Measurements from ENCODE around the gene ITPKB. TPM values are rescaled to one million over a fixed set of nuclear protein-coding genes. Genes with fewer than 3 reads are reported as not detected.

ITPKB gene
- total RNA-seq, 1 donor from 2014 or later, result 9.8 TPM

- H3K27ac Mint-ChIP-seq, result no peak overlapping the region
- H3K4me3 Mint-ChIP-seq (ENCODE audit: low read depth), result no peak overlapping the region
- no peaks in the 10 kb centered on the region for H3K9me3 Mint-ChIP-seq (ENCODE audit: low read depth)
- no peak for TF ChIP-seq CTCF (IDR thresholded peaks at IDR 0.05; ENCODE audit: unreplicated experiment)
- H3K4me1 Mint-ChIP-seq (ENCODE audit: low read depth), result no peaks in the 10 kb centered on the region
- peaks cover 2% of the 10 kb centered on the region for H3K27me3 Mint-ChIP-seq
- DNase-seq (ENCODE audit: low spot score, unreplicated experiment), result no peak
- H3K36me3 Mint-ChIP-seq (ENCODE audit: insufficient read depth), result no peaks in the 10 kb centered on the region
Measured at GRCh38 chr1:226690460-226690982, 48.6 kb downstream of the ITPKB start.

GRCh38 chr1:226688808-226689207 lies 50.3 kb downstream of the ITPKB start:
- Mint-ChIP-seq H3K27ac (no peak overlapping the region), H3K4me3 (ENCODE audit: low read depth) (no peak overlapping the region), H3K27me3 (peaks cover 2% of the 10 kb centered on the region), H3K4me1 (ENCODE audit: low read depth) (no peaks in the 10 kb centered on the region), H3K36me3 (ENCODE audit: insufficient read depth) (no peaks in the 10 kb centered on the region), H3K9me3 (ENCODE audit: low read depth) (no peaks in the 10 kb centered on the region)
- TF ChIP-seq CTCF (IDR thresholded peaks at IDR 0.05; ENCODE audit: unreplicated experiment), result no peak
- DNase-seq (ENCODE audit: low spot score, unreplicated experiment), result no peak

GRCh38 chr1:226688056-226688748 lies 50.9 kb downstream of the ITPKB start:
- no peaks in the 10 kb centered on the region for H3K9me3 Mint-ChIP-seq (ENCODE audit: low read depth)
- TF ChIP-seq CTCF (IDR thresholded peaks at IDR 0.05; ENCODE audit: unreplicated experiment), result no peak
- H3K27ac Mint-ChIP-seq, result no peak overlapping the region
- H3K4me1 Mint-ChIP-seq (ENCODE audit: low read depth), result no peaks in the 10 kb centered on the region
- peaks cover 2% of the 10 kb centered on the region for H3K27me3 Mint-ChIP-seq
- DNase-seq (ENCODE audit: low spot score, unreplicated experiment), result no peak
- H3K4me3 Mint-ChIP-seq (ENCODE audit: low read depth), result no peak overlapping the region
- H3K36me3 Mint-ChIP-seq (ENCODE audit: insufficient read depth), result no peaks in the 10 kb centered on the region

- no peaks in the 10 kb centered on the region for H3K4me1 Mint-ChIP-seq (ENCODE audit: low read depth)
- no peak for DNase-seq (ENCODE audit: low spot score, unreplicated experiment)
- H3K27me3 Mint-ChIP-seq, result peaks cover 2% of the 10 kb centered on the region
- no peak overlapping the region for H3K27ac Mint-ChIP-seq
- no peak overlapping the region for H3K4me3 Mint-ChIP-seq (ENCODE audit: low read depth)
- TF ChIP-seq CTCF (IDR thresholded peaks at IDR 0.05; ENCODE audit: unreplicated experiment), result no peak
- no peaks in the 10 kb centered on the region for H3K9me3 Mint-ChIP-seq (ENCODE audit: low read depth)
- no peaks in the 10 kb centered on the region for H3K36me3 Mint-ChIP-seq (ENCODE audit: insufficient read depth)
Measured at GRCh38 chr1:226687426-226687825, 51.7 kb downstream of the ITPKB start.

GRCh38 chr1:226686440-226687425 lies 52.3 kb downstream of the ITPKB start:
- DNase-seq (ENCODE audit: low spot score, unreplicated experiment), result no peak
- H3K27ac Mint-ChIP-seq, result no peak overlapping the region
- H3K4me1 Mint-ChIP-seq (ENCODE audit: low read depth), result no peaks in the 10 kb centered on the region
- H3K36me3 Mint-ChIP-seq (ENCODE audit: insufficient read depth), result no peaks in the 10 kb centered on the region
- H3K4me3 Mint-ChIP-seq (ENCODE audit: low read depth), result no peak overlapping the region
- H3K9me3 Mint-ChIP-seq (ENCODE audit: low read depth), result no peaks in the 10 kb centered on the region
- no peak for TF ChIP-seq CTCF (IDR thresholded peaks at IDR 0.05; ENCODE audit: unreplicated experiment)
- peaks cover 2% of the 10 kb centered on the region for H3K27me3 Mint-ChIP-seq
